Raji (cell line): ENCODE measurements around the gene KRT7.

Experiments used
- POLR2A ChIP-seq: IDR thresholded peaks from 2 replicates; pipeline ENCODE4 v1.6.1; 2011; ENCODE audit warnings: low read depth, low read length, control low read depth; ENCODE audit not compliant: insufficient read depth

KRT7 gene

DNA sequence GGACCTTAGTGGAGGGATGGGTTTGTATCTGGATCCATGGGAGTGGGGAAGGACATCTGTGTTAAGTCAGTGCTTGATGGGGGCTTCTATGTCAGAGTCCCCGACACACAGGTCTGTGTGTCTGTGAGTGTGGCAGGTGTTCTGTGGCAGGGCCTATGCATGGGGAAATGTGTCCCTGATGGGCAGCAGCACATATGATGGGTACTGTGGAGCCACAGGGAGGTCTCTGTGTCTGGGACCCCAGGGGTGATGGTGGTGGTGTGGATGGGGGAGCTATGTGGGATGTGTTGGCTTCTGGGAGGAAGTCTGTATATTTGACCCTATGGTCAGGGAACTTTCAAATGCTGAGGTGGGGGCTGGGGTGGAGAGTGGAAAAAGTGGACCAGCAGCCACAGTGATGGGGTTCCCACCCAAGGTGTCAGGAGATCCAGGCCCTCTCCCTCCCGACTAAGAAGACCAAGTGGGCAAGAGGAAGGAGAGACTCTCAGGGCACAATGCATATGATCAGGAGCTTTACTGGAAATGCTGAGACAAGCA, 16.5 kb downstream of the KRT7 start:
- TF ChIP-seq POLR2A = no peak

DNA sequence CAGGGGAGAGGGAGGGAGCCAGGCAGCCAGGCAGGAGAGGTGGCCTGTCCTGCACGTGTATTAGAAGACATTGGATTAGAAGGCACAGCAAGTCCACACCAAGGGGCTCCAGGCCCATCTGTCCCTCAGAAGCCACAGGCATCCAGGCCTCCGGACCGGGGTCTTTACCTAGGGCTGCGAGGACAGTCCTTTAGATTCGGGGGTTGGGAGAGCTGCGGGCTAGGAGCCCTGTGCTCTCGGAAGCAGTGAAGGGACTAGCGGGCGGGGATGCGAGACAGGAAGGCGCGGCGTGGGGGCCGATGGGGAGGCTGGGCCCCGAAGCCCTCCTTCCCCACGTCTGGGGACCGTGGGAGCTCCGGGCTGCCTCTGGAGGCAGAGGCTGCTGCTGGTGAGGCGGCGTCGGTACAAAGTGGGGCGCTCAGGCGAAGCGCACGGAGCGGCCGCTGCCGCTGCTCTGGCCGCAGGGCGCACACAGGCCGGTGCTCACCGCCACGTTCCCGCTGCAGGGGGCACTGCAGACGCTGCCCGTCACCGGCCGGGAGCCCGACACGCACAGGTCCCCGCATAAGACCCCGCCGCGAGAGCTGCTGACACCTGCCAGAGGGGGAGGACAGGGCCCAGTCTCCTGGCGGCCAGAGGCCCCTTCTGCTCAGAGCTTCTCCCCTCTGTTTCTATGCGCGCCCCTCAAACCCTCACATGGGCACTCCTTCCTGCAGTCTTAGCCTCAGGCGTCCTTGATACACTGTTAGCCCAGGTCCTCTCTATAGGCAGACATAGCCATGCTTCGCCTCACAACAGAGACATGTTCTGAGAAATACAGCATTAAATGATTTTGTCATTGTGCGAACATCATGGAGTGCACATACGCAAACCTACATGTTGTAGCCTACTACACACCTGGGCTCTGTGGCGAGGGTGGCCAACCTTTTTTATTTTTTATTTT, 17.3 kb downstream of the KRT7 start:
- no peak for TF ChIP-seq POLR2A

DNA sequence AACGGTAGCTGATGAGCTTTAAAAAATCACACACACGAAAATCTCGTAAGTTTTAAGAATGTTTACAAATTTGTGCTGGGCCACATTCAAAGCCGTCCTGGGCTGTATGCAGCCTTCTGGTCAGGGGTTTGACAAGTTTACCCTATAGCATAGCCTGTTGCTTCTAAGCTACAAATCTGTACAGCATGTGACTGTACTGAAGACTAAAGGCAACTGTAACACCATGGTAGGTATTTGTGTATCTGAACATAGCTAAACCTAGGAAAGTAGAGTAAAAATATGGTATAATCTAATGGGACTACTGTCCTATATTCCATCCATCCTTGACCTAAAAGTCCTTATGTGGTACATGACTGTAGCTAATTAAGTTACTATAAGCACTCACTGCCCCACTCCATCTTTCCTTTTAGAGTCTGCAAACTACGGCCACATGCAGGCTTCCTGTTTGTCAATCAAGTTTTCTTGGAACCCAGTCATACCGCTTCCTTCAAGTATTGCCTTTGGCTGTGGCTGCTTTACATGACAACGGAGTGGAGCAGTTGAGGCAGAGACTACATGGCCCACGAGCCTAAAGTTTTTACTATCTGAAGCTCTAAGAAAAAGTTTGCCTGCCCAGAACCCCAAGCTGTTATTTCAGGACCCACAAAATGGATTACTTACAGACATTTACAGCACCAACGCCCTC, 18.5 kb downstream of the KRT7 start:
- no peak for TF ChIP-seq POLR2A

DNA sequence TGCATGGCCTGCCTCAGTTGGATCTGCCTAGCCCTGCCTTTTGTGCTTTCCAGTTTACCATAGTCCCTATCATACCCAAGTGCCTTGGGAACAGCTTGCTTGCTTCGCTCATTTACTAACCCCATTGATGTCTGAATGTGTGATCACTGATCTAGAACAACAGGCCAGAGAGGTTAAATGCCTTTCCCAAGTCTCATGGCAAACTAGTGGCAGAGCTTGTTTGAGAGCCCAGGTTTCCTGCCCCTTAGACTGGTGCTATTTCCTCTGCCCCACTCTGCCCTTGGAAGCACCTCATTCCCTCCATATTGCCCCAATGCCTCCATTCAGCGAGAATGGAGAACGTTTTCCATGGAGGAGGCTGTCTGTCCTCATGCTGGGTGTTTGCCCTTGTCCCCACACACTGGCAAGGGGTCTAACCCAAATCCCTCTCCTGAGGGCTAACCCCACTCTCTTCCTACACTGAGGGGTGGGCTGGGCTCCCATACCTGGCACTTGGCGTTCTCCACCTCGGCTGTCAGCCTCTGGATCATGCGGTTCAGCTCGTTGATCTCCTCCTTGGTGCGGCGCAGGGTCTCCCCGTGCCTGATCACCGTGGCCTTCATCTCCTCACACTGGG, 19.8 kb downstream of the KRT7 start:
- TF ChIP-seq POLR2A = no peak

DNA sequence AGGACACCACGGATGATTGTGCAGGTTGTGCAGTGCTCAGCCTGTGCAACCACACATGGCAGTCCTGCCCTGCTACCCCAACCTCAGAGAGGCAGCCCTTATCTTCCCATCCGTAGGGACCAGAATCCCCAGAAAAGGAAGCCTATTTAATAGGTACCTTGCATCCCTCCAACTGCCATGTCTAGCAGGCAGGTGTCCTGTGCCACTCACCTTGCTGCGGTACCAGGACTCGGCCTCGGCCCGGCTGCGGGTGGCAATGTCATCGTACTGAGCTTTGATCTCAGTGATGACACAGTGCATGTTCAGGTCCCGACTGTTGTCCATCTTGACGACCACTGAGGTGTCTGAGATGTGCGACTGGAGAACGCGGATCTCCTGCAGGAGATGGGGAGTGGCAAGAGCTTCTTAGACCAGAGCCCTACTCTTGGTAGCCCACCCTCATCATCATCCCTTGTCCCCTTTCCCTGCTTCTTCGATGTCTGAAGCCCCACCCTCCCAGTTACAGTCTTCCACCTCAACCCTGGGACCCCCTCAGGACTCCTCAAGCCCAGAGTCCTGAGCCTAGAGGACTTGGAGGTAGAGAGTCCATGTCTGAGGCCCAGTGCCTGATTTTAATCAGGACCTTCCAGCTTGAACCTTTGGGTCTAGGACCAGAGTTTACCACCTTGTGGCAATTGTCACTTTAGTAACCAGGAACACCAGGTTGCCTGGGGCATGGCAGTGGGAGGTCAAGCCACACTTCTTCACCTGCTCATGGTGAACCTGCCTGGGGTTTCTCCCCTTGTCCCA, 20.5 kb downstream of the KRT7 start:
- no peak for TF ChIP-seq POLR2A

DNA sequence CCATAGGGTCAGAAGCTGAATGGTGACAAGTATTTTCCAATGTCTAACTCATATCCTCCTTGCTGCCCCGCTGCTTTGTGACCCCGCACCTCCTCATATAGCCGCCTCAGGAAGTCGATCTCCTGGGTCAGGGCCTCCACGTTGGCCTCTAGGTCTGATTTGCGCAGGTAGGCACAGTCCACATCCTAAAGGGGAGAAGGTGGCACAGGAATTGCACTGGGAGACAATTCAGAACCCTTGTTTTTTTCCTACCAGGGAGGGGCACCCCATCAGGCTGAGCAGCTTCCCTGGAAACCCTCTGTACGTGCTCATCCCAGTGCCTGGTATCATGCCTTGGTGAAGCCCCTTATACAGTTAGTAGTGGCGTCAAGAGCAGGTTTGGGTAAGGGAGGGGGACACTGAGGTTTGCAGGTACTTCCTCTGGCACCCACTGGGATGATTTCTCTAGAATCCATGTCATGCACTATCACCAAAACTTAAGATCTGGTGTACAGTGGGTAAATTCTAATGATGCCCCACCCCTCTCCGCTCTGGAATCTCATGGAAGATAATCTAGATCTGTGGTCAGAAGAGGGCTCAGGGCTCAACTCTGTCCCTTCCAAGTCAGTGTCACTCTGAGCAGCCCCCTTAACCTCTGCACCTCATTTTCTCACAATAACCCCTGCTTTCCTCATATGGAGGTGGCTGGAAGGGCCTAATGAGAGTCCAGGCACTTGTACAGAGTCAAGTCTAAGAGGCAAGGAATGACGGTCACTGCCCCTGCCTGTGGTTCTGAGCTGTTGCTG, 21.3 kb downstream of the KRT7 start:
- TF ChIP-seq POLR2A = no peak

DNA sequence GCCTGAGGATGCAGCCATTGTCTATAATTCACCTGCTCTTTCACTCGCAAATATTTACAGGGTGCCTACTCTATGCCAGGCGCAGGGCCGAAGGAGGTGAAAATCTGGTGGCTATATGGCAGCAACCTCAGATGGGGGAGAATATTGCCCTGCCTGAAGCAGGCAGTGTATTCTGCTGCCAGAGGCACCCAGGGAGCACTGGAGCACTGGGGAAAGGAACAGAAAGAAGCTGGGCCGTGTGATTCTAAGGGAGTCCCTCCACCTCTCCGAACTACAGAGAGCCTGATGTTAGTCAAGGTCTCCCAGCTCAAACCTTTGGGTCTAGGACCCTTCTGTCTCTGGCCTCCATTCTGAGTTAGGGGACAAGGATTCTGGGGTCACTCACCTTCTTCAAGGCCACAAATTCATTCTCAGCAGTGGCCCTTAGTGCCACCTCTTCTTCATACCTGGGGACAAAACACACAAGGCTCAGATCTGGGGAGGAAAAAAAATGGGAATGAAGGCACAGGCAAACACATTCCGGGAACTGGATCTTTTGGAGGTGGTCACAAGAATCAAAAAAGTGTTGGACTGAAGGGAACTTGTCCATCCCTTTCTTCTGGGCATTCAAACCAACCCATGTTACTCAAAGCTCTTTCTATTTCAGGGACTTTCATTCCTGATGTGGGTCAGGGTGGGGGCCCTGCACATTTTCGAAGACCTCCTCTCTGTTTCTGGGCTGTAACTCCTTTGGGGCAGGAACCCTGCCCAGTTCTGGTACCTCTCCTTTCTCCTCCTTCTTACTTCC, 22.1 kb downstream of the KRT7 start:
- no peak for TF ChIP-seq POLR2A

DNA sequence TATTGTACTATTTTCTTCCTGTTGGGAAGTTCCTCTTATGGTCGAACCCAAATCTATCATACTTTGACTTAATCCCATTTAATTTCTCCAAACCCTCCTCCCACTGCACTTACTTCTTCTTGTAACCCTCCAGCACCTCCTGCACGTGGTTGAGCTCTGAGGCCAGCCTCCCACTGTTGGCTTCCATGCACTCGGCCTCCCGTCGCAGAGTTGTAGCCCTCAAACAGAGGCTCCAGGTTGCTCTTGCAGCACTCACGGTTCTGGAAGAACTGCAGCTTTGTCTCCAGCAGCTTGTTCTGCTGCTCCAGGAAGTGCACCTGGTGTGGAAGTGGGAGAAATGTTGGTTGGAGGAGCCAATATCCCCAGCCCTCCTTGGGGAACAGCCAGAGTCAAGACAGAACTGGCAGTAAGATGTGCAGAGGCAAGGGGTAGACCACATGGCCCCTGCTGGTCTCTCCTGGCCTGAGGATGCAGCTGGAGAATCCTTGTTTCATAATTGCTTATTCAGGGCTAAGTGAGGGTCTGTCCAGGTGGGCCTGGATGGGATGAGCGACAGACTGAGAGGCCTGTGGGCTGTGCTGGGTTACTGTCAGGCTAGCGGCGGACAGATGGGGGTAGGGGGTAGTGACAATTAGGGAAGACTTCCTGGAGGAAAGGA, 23.0 kb downstream of the KRT7 start:
- no peak for TF ChIP-seq POLR2A

DNA sequence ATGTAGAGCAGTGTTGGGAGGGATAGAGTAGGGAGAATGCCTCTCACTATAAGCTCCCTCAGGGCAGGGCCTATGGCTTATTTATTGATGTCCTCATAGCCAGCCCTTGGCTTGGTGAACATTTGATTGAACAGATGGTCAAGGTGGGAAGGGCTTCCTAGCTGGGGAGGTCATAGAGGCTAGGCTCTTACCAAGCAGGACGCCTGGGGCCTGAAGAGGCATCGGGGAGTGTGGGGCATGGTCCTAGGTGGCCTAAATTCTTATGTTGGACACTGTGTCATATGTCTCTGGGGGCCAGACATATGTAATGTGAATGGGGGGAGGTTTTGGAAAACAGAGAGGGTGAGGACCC, 23.5 kb downstream of the KRT7 start:
- TF ChIP-seq POLR2A = no peak

DNA sequence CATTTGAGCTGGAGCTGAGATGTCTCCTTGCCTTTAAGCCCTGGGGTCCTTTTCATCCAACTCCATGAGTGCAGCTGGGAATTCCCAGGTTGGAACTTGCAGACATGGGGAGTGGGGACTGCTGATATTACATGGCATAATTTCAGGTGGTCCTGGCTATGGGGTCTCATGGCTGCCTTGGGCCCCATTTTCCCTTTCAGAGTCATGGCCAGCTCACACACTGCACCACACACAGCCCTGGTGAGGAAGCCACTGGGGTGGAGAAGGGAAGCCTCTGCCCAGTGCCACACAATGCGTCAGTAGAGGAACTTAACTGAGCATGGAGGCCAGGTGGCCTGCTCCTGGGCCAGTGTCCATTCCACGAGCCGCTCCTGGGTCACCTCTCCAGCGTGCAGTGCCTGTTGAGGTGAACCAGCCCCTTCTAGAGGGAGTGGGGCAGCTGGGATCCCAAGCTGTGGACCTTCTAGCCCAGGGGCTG, 24.1 kb downstream of the KRT7 start:
- no peak for TF ChIP-seq POLR2A

DNA sequence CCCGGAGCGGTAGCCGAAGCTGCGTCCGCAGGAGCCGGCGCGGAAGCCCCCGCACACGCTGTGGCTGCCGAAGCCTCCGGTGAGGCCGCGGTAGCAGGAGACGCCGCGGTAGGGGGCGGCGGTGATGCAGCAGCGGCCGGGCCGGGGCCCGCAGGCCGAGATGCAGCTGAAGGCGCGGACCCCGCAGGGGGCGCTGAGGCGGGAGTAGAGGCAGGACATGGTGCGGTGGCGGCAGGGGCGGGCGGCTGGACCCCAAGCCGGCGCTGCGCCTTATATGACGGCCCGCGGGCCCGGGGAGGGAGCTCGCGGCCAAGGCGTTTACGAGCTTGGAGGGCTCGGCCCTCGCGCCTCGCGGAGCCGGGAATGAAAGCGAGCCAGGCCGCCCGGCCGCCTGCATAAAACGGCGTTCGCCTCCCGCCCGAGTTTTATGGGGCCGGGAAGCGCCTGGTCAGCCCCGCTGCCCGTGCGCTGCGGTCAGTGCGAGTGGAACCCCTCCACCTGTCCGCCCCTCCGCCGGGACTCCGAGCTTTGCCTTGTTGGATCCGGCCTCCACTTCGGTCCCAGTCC, 25.4 kb downstream of the KRT7 start:
- no peak for TF ChIP-seq POLR2A

DNA sequence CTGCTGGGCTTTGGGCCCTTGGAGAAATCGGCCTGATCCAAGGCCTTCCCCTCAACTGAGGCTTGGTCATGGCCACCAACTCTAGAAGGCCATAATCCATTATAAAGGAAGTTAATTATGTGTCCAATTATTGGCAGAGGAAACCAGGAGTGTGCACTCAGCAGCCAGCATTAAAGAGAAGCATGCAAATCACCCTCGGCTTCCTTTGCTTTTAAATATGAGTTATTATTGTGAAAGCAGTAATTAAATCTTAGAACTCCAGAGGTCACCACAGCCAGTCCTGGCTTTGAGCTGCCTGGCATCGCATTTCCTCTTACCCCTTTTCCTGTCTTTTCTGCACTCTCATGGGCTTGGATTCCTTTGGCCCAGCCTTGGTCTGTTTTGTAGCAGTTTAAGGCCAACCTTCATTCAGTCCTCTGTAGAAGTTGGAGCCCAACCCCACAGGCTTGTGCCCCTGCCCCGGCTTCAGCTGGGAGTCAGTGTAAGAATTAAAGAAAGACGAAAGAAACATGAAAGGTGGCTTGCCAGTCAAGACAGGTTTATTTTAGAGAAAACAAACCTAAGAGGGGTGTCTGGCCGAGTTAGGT, 26.7 kb downstream of the KRT7 start:
- no peak for TF ChIP-seq POLR2A
